C4-2B (cell line): Measurements from ENCODE around the gene SRGAP2C.
"Not testable (repeated sequence)": the region's sequence is repeated elsewhere in the genome, so short reads cannot be mapped to it uniquely, and the experiment has no call there.

Source experiments
- CTCF ChIP-seq: fragments of 450-650 bp; conservative IDR thresholded peaks from 2 replicates; pipeline ENCODE4 v1.5.1; 2017; ENCODE audit warnings: mild to moderate bottlenecking
- ZFX ChIP-seq: fragments of 450-650 bp; IDR thresholded peaks from 2 replicates; pipeline ENCODE4 v1.6.1; 2017

DNA sequence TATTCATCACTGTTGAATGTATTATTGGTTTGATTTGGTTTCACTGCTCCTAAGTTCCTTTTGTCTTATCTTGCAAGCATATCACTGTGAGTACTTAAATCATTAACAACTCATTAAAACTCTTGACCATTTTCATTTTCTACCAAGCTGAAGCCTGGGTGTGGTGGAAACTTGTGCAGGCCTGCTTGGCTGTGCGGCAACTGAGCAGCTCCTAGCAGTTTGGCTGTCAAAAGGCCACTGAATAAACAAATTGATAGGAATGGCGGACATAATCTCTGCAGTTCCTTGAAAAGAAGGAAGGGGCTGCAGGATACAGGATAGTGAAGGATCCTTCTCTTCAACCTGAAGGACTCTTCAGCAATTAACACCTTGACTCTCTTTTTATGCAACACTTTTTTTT is 26.0 kb downstream of the SRGAP2C start:
- not testable (repeated sequence) for TF ChIP-seq CTCF, ZFX
